Effector memory CD8-positive, alpha-beta T cell (primary cell): Measurements from ENCODE around the gene TRAPPC2.
A peak's percentile ranks its signal among the peaks of the same experiment; 100 is the strongest.
"Not testable (repeated sequence)": the region's sequence is repeated elsewhere in the genome, so short reads cannot be mapped to it uniquely, and the experiment has no call there.

ENCODE experiments used
- ATAC-seq: fragments of 150-1000 bp; cut with Tn5 transposase; replicated peaks from 2 replicates; pipeline ENCODE4 v1.10.0; 2021; ENCODE audit warnings: mild to moderate bottlenecking, moderate library complexity
- DNase-seq, 3 experiments: peaks; one replicate each; pipeline ENCODE4 v3.0.0; 2021
- H3K27ac Mint-ChIP-seq, 2 donors: one replicate each; pipeline ENCODE4 v1.8.0; 2022; ENCODE audit warnings: mild to moderate bottlenecking in 2 of 2, mixed read lengths in 2 of 2, moderate library complexity in 2 of 2
- H3K27me3 Mint-ChIP-seq, 2 donors: one replicate each; pipeline ENCODE4 v1.8.0; 2022; ENCODE audit warnings: mixed read lengths in 2 of 2
- H3K36me3 Mint-ChIP-seq: one replicate; pipeline ENCODE4 v1.8.0; 2022; ENCODE audit warnings: mild to moderate bottlenecking, moderate library complexity, mixed read lengths; ENCODE audit not compliant: insufficient read depth
- H3K4me1 Mint-ChIP-seq, 2 donors: one replicate each; pipeline ENCODE4 v1.8.0; 2022; ENCODE audit warnings: low read depth in 2 of 2, mixed read lengths in 2 of 2
- H3K4me3 Mint-ChIP-seq, 2 donors: one replicate each; pipeline ENCODE4 v1.8.0; 2022; ENCODE audit warnings: mild to moderate bottlenecking in 2 of 2, mixed read lengths in 2 of 2, moderate library complexity in 2 of 2
- H3K9me3 Mint-ChIP-seq, 2 donors: one replicate each; pipeline ENCODE4 v1.8.0; 2022; ENCODE audit warnings: mixed read lengths in 2 of 2

The TRAPPC2 gene

DNA sequence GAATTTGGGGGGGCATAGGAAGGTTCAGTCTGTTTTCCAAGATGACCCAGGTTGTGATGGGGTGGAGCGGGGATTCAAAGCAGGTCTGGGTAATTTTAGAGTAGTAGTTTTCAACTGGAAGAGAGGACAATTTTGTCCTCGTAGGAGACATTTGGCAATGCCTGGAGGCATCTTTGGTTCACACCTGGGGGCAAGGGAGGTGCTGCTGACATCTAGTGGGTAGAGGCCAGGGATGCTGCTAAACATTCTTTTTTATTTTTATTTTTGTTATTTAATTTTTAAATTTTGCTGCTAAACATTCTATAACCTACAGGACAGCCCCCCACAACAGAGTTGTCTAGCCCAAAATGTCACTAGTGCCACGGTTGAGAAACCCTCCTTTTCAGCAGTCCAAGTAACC lies 43.6 kb downstream of the TRAPPC2 start:
- H3K9me3 Mint-ChIP-seq, result no peaks in the 10 kb centered on the region
- H3K36me3 Mint-ChIP-seq, result peaks cover 11% of the 10 kb centered on the region
- no peak for ATAC-seq
- DNase-seq, result peak in 1 of 3 experiments; percentile 10
- no peaks in the 10 kb centered on the region for H3K27me3 Mint-ChIP-seq
- peaks cover 36 to 49% of the 10 kb centered on the region in 2 donors for H3K4me1 Mint-ChIP-seq
- peak overlapping the region; percentile 84 to 95 for H3K27ac Mint-ChIP-seq
- peak overlapping the region; percentile 85 to 86 for H3K4me3 Mint-ChIP-seq

DNA sequence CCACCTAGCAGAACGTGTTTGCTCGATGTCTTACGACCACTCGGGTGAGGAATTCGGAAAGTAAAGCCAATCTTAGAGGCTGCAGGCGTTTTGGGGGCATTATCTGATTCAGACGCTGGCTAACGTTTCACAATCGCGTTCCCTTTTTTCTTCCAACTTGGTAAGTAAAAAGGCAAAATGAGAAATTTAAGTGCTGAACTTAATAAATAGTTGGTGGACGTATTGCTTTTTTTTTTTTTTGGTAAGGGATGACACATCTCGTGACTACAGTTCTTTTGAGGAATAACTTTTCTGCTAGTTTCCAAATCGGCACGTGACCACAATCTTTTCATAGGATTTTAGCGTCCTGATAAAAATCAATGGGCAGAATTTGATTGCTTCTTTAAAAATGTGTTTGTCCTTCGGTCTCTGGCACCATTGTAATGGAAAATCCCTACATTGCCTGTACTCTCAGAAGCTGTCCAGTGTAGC lies 44.6 kb downstream of the TRAPPC2 start:
- Mint-ChIP-seq H3K4me3 (peak overlapping the region; percentile 85 to 86), H3K9me3 (no peaks in the 10 kb centered on the region), H3K4me1 (peaks cover 32 to 48% of the 10 kb centered on the region in 2 donors), H3K27me3 (no peaks in the 10 kb centered on the region), H3K27ac (peak overlapping the region; percentile 84 to 95), H3K36me3 (peaks cover 9% of the 10 kb centered on the region)
- DNase-seq (no peak), ATAC-seq (no peak)

DNA sequence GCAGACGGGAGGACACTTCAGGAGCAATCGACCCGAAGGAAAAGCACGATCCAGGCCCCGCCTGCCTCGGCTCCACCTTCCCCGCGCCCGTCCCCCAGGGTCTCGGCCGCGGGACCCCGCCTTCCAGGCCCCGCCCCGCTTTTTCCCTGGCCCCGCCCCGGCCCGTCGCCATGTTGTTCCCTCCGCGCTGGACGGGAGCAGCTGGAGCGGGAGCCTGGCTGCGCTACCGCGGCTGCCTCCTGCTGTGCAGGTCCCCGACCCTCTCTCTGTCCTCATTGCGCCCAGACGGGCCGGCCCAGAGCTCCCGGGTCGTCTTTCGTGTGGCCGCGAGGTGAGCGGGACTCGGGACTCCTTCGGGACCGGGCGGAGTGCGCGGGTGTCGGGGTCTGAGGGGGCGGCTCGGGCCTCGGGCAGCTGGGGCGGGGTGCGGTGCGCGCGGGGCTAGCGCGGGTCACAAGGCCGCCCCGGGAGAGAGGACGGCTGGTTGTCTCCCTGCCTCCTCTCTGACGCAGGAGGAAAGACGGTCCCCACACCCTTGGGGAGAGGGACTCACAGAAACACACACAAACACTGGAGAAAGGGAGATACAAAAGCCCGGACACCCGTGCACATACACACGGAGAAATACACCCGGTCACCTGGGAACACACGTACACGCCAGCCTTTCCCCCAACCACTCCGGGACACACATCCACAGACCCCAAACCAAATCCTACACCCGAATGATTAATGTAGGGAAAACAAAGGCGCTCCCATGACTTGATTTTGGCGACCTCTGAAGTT lies 45.3 kb downstream of the TRAPPC2 start, which contains the start of gene RAB9A:
Gene RAB9A, plus strand, starts transcription at position 171 of the 783 bp plus-strand sequence. CDS start 19,619 bp downstream, outside the sequence.
- H3K4me3 Mint-ChIP-seq, result peak within 1 kb of the TSS; percentile 85 to 86
- H3K36me3 Mint-ChIP-seq, result peaks cover 9% of the 10 kb centered on the region
- ATAC-seq (peak; percentile 79), DNase-seq (peak; percentile 68 to 73 (median 70))
- no peaks in the 10 kb centered on the region for H3K27me3 Mint-ChIP-seq
- H3K9me3 Mint-ChIP-seq, result no peaks in the 10 kb centered on the region
- H3K4me1 Mint-ChIP-seq, result peaks cover 31 to 48% of the 10 kb centered on the region in 2 donors
- peak within 1 kb of the TSS; percentile 84 to 95 for H3K27ac Mint-ChIP-seq

DNA sequence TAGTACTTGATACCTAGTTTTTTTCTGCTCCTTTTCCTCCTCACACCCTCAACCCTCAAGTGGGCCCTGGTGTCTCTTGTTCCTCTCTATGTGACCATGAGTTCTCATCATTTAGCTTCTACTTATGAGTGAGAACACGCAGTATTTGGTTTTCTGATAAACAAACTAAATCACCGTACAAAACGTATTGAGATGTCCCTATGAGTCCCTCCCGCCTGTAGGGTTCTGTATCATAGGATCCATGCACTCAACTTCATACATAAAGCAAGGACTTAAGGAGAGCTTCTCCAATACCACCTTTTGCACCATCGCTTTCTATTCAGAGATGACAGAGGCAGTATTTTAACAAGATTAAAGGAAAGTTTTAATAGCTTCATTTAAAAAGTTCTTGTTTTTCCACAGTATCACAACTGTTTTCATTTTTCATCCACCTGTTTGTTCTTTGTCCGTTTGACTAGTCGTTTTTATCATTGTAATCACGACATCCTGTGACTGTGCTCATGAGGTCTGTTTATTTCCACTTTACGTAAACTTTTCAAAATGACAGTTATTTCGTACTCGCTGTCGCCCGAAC lies 45.9 kb downstream of the TRAPPC2 start:
- Mint-ChIP-seq H3K27me3 (no peaks in the 10 kb centered on the region), H3K4me1 (peaks cover 27 to 44% of the 10 kb centered on the region in 2 donors), H3K27ac (peak overlapping the region; percentile 84 to 95), H3K36me3 (peaks cover 9% of the 10 kb centered on the region), H3K9me3 (no peaks in the 10 kb centered on the region), H3K4me3 (peak overlapping the region; percentile 85 to 86)
- ATAC-seq (peak; percentile 27), DNase-seq (no peak)

DNA sequence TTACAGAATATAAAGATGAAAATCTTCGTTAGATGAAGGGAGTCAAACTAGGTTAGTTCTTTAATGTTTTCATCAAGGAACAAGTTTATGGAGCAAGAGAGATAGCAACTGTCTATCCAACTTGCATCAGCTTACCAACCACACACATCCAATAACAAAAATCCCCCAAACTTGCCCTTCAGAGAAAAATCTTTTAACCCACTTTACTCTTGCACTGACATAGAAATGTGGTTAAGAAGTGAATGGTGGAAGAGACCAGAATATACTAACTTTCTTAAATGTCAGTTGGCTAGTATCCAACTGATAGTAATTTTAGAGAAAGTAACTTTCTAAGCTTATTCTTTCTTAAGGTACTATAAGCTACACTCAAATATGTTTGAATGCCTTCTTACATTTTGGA lies 47.2 kb downstream of the TRAPPC2 start:
- Mint-ChIP-seq H3K27me3 (no peaks in the 10 kb centered on the region), H3K4me1 (peaks cover 16 to 32% of the 10 kb centered on the region in 2 donors), H3K27ac (peak overlapping the region in 1 of 2 donors; percentile 77), H3K4me3 (peak overlapping the region in 1 of 2 donors; percentile 30), H3K36me3 (peaks cover 5% of the 10 kb centered on the region), H3K9me3 (no peaks in the 10 kb centered on the region)
- DNase-seq (no peak), ATAC-seq (no peak)

DNA sequence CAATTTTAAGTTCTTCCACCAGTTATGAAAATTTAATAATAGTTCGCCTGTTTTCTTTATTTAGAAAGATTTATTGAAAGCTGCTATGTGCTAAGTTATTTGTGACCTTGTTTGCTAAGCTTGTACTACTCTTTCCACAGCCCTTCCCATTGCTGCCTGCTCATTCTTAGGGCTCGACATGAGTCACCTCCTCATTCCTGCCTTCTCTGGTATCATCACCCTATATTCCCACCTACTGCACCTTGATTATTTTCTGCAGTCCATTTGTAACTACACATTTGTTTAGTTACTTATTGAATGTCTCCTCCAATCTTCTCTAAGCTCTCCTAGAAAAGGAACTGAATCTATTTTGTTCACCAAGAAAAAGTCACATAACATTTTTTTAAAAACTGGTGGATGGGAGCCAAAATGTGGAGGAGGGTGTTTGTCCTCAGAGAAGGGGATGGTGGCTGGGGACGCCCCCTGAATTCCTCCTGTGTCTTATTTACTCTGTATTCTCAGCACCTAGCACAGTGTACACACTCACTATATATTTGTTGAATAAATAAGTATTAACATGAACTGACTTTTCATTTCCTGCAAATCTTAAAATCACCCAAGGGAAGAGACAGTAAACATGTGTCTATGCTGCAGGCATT lies 49.2 kb downstream of the TRAPPC2 start:
- no peaks in the 10 kb centered on the region for H3K9me3 Mint-ChIP-seq
- peaks cover 8 to 23% of the 10 kb centered on the region in 2 donors for H3K4me1 Mint-ChIP-seq
- H3K27me3 Mint-ChIP-seq, result no peaks in the 10 kb centered on the region
- no peak overlapping the region for H3K4me3 Mint-ChIP-seq
- ATAC-seq (no peak), DNase-seq (no peak)
- peaks cover 5% of the 10 kb centered on the region for H3K36me3 Mint-ChIP-seq
- H3K27ac Mint-ChIP-seq, result peak overlapping the region; percentile 13 to 64

DNA sequence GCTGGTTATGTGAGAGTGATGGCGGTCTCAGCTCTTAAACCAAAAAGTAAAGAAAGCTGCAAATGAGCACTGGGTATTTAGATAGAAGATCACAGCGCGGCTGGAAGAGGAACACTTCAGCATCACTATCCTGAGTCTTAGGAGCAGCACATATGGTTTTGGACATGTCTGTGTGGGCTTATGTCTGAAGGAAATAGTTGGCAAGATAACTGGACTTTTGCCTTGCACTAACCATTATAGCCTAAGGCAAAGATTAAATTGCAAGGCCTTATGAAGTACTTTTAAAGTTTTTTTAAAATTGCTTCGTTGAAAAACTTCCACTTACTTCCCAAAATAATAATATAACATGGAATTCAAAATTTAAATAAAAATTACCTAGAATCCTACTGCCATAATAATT lies 50.1 kb downstream of the TRAPPC2 start:
- DNase-seq (no peak), ATAC-seq (no peak)
- H3K27me3 Mint-ChIP-seq, result no peaks in the 10 kb centered on the region
- H3K27ac Mint-ChIP-seq, result no peak overlapping the region
- H3K9me3 Mint-ChIP-seq, result no peaks in the 10 kb centered on the region
- H3K4me1 Mint-ChIP-seq, result peaks cover 7 to 19% of the 10 kb centered on the region in 2 donors
- H3K36me3 Mint-ChIP-seq, result peaks cover 3% of the 10 kb centered on the region
- no peak overlapping the region for H3K4me3 Mint-ChIP-seq

DNA sequence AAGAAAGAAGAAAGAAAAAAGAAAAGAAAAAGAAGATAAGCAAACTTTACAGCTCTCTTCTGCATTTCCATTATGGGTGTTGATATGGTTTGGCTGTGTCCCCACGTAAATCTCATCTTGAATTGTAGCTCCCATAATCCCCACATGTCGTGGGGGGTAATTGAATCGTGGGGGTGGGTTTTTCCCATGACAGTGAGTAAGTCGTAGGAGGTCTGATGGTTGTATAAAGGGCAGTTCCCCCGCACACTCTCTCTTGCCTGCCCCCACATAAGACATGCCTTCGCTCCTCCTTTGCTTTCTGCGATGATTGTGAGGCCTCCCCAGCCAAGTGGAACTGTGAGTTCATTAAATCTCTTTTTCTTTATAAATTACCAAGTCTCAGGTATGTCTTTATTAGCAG lies 52.8 kb downstream of the TRAPPC2 start:
- no peak overlapping the region for H3K4me3 Mint-ChIP-seq
- no peaks in the 10 kb centered on the region for H3K27me3 Mint-ChIP-seq
- no peaks in the 10 kb centered on the region for H3K9me3 Mint-ChIP-seq
- H3K36me3 Mint-ChIP-seq, result no peaks in the 10 kb centered on the region
- H3K27ac Mint-ChIP-seq, result no peak overlapping the region
- H3K4me1 Mint-ChIP-seq, result peaks cover 5 to 10% of the 10 kb centered on the region in 2 donors
- DNase-seq, result no peak
- no peak for ATAC-seq

DNA sequence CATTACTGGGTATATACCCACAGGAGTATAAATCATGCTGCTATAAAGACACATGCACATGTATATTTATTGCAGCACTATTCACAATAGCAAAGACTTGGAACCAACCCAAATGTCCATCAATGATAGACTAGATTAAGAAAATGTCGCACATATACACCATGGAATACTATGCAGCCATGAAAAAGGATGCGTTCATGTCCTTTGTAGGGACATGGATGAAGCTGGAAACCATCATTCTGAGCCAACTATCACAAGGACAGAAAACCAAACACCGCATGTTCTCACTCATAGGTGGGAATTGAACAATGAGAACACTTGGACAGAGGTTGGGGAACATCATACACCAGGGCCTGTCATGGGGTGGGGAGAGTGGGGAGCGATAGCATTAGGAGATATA lies 54.7 kb downstream of the TRAPPC2 start:
- H3K27me3 Mint-ChIP-seq, H3K4me3 Mint-ChIP-seq, H3K9me3 Mint-ChIP-seq, H3K36me3 Mint-ChIP-seq, ATAC-seq, H3K4me1 Mint-ChIP-seq, H3K27ac Mint-ChIP-seq, DNase-seq: not testable (repeated sequence)

DNA sequence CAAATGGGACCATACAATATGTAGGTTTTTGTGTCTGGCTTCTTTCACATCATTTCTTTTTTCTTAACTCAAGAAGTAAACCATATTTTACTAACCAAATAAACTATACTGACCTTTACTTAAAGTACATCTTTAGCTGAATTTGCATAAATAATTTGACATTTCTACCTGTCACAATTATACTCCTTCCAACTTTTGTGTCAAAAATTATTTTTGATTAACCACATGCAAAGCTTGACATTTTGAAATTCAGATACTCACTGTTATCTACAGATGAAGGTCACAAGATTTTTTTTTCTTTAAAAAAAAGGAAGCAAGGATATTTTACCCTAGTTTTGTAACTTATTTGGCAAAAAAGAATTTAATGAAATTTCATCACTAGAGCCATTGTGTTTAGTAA lies 57.5 kb downstream of the TRAPPC2 start:
- H3K9me3 Mint-ChIP-seq, result no peaks in the 10 kb centered on the region
- DNase-seq (no peak), ATAC-seq (no peak)
- H3K27ac Mint-ChIP-seq, result no peak overlapping the region
- H3K4me1 Mint-ChIP-seq, result no peaks in the 10 kb centered on the region
- no peaks in the 10 kb centered on the region for H3K27me3 Mint-ChIP-seq
- no peak overlapping the region for H3K4me3 Mint-ChIP-seq
- no peaks in the 10 kb centered on the region for H3K36me3 Mint-ChIP-seq

DNA sequence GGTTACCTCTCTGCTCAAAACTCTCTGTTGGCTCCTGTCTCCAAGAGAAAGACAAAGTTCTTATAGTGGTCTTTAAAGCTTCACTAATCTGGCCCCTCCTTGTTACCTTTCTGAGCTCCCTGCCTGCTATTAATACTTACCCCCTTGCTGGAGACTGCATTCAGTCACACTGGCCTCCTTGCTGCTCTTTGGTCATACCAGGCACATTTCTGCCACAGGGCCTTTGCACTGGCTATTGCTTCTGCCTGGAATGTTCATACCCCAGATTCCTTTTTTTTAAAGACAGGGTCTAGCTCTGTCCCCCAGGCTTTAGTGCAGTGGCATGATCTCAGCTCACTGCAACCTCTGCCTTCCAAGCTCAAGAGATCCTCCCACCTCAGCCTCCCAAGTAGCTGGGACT lies 61.4 kb downstream of the TRAPPC2 start:
- Mint-ChIP-seq H3K4me1 (peaks cover 1 to 5% of the 10 kb centered on the region in 2 donors), H3K9me3 (no peaks in the 10 kb centered on the region), H3K4me3 (no peak overlapping the region), H3K27me3 (no peaks in the 10 kb centered on the region), H3K27ac (no peak overlapping the region), H3K36me3 (peaks cover 4% of the 10 kb centered on the region)
- DNase-seq (no peak), ATAC-seq (no peak)

DNA sequence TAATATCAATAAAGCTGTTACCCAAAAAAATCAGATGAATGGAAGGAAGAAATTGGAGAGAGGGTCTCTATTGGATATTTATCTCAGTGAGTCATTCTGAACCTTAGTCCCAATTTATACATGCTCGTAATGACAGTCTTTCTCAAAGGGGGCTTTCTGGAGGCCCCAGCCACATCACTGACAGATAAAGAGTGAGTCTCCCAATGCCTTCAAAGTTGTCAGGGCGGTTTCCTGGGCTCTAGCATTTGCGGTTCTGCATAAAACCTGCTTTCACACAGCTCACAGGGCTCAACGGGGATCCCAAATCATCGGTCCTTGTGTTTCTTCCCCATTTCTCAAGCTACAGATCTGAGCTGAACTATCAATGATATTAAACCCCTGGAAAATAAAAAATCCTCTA lies 64.2 kb downstream of the TRAPPC2 start:
- ATAC-seq, result no peak
- DNase-seq, result no peak

DNA sequence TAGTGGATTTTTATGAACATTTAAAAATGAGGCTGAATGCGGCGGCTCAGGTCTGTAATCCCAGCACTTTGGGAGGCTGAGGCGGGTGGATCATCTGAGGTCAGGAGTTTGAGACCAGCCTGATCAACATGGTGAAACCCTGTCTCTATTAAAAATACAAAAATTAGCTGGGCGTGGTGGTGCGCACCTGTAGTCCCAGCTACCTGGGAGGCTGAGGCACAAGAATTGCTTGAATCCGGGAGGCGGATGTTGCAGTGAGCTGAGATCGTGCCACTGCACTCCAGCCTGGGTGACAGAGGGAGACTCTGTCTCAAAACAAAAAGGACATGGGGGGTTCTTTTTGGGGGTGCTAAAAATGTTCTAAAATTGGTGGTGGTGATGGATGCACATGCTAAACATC lies 64.7 kb downstream of the TRAPPC2 start:
- H3K36me3 Mint-ChIP-seq, H3K4me1 Mint-ChIP-seq, ATAC-seq, H3K27me3 Mint-ChIP-seq, DNase-seq, H3K9me3 Mint-ChIP-seq: not testable (repeated sequence)
- Mint-ChIP-seq H3K27ac (peak overlapping the region; percentile 80 to 89), H3K4me3 (peak overlapping the region; percentile 38 to 61)

More for the DNA sequence above, 64.2 kb downstream of the TRAPPC2 start:
- Mint-ChIP-seq H3K4me1 (peaks cover 1 to 5% of the 10 kb centered on the region in 2 donors), H3K36me3 (peaks cover 10% of the 10 kb centered on the region), H3K27ac (peak overlapping the region in 1 of 2 donors; percentile 80), H3K27me3 (no peaks in the 10 kb centered on the region), H3K4me3 (no peak overlapping the region), H3K9me3 (no peaks in the 10 kb centered on the region)
